Esophagus squamous epithelium (tissue), 5 donors: Measurements from ENCODE around the gene KCNG2. TPM values are rescaled to one million over a fixed set of nuclear protein-coding genes. Genes with fewer than 3 reads are reported as not detected.

ENCODE experiments used
- DNase-seq: peaks from one replicate; lab custom pipeline; 2025; lab: John Stamatoyannopoulos, UW
- H3K27ac ChIP-seq, 4 donors: fragments of 200-600 bp; sonication (generic); one replicate each; pipeline ENCODE4 v1.5.1; 2016 to 2019; ENCODE audit warnings: mild to moderate bottlenecking in 1 of 4
- H3K27me3 ChIP-seq, 4 donors: fragments of 200-600 bp; sonication (generic); 1 replicate in 3 of 4; 2 replicates in 1 of 4; pipeline versions ENCODE4 v1.5.1 to v1.6.0; 2017 to 2021; ENCODE audit warnings: antibody characterized with exemption in 1 of 4
- H3K36me3 ChIP-seq, 3 donors: fragments of 200-600 bp; sonication (generic); one replicate each; pipeline ENCODE4 v1.5.1; 2016 to 2019
- H3K4me1 ChIP-seq, 3 donors: fragments of 200-600 bp; sonication (generic); one replicate each; pipeline ENCODE4 v1.5.1; 2017 to 2019
- H3K4me3 ChIP-seq, 4 donors: fragments of 200-600 bp; sonication (generic); 1 replicate in 3 of 4; 2 replicates in 1 of 4; pipeline ENCODE4 v1.5.1; 2016 to 2019; ENCODE audit warnings: mild to moderate bottlenecking in 2 of 4, moderate library complexity in 1 of 4
- H3K9me3 ChIP-seq, 3 donors: fragments of 200-600 bp; sonication (generic); one replicate each; pipeline ENCODE4 v1.5.1; 2016 to 2019
- CTCF ChIP-seq, 6 experiments: fragments of 450-650 bp in 4 of 6; fragments of 200-600 bp in 2 of 6; sonication (generic) in 2 of 6; IDR thresholded peaks; one replicate each; pipeline ENCODE4 v1.5.1; 2016 to 2019; ENCODE audit warnings: antibody characterized with exemption in 6 of 6, mild to moderate bottlenecking in 4 of 6, moderate library complexity in 4 of 6
- POLR2A ChIP-seq, 4 donors: fragments of 450-650 bp; IDR thresholded peaks; one replicate each; pipeline ENCODE4 v1.6.1; 2017; ENCODE audit warnings: antibody characterized with exemption in 4 of 4, mild to moderate bottlenecking in 4 of 4, moderate library complexity in 3 of 4
- WGBS, 2 donors: methylation state at CpG; one replicate each; pipeline ENCODE4 v1.1.5; 2018; 5-methylcytosine and 5-hydroxymethylcytosine counted together
- intact Hi-C: fragments of 100-400 bp; cut with DNase I; formaldehyde crosslinking; loops from one replicate; pipeline ENCODE4 v1.15.0; 2022
- total RNA-seq, 4 donors: library from RNA; depleted of rRNA; stranded (reverse); fragments of >200 nt; gene quantifications; one replicate each; pipeline ENCODE4 v1.1.0, GENCODE V29; 2016
- donor health status: DM: yes; HTN: yes; CAD: no.

Gene KCNG2
- total RNA-seq, 4 donors from 2014 or later: 0.19 TPM; not detected in 3

DNA sequence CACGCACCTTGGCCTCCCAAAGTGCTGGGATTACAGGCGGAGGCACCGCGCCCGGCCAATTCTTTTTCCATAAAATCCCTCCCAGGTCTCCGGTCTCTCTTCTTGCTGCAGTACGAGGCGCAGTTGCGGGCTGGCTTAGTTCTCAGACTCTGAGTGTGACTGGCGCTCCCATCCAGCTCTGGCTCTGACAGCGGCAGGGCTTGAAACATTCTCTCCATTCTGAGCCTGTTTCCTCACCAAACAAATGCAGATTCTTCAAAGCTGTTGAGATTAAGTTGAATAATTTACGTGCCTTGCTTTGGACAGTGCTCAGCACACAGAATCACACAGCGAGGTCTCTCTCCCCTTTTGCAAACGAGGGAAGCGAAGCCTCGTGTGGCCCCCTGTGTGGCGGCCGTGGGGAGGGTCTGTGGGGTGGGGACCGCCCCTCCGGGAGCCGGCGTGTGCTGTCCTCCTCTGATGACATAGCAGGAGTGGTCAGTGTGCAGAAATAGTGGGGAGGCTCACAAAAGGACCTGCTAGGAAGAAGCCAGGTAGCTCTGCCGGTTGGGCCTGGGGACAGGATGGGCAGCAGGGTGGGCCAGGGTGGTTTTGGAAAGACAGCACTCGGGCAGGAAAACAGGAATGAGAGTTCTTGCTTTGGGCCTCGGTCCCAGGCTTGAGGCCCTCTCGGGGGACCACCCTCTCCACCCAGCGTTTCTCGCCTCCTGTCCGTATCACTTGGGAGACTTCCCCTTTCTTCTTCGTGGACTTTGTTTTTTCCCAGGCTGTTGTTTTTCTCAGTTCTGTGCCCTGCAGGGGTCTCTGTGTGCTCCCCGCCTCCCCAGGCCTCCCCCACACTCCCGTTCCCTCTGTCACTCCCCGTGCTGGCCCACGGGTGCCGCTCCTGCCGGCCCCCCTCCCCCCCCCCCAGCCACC, 75.0 kb downstream of the KCNG2 start:
- WGBS, 2 donors: 30 to 40% methylated on average over 19 to 23 of the region's 36 CpGs
- DNase-seq: no peak
- Histone ChIP-seq H3K4me3 (no peak overlapping the region), H3K36me3 (no peaks in the 10 kb centered on the region), H3K27me3 (peaks cover 0 to 67% (median 0%) of the 10 kb centered on the region in 4 donors), H3K9me3 (no peaks in the 10 kb centered on the region), H3K27ac (no peak overlapping the region), H3K4me1 (peaks cover 4 to 30% (median 4%) of the 10 kb centered on the region in 3 donors)
- TF ChIP-seq POLR2A (IDR thresholded peaks at IDR 0.05): no peak
- TF ChIP-seq CTCF (IDR thresholded peaks at IDR 0.05): no peak
- intact Hi-C loops: no loop called here

DNA sequence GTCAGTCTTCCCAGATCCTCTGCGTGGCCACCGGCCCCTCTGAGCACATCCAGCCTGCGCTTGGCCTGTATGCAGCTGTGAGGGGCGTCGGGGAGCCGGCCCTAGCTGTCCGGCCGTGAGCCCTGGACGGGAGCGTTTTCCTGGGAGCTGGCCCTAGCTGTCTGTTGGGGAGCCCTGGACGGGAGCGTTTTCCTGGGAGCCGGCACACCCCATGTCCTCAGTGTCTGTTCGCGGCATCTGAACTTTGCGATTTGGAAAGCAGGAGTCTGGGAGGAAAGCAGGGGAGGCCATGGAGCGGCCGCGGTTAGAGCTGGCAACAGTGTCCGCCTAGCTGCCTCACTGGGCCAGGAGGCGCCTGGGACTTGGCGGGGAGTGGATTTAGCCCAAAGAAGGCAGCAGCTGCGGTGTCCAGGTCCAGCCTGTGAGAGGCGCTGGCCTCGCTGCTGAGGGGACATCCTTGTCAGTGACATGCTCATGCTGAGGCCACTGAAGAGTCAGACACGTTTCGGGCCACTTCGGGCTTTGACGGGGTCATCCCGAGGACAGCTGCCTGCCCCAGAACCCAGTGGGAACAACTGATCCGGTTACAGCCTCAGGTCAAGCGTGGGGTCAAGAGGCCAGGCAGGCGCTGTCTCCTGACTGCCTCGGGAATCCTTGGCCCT, 75.8 kb downstream of the KCNG2 start:
- WGBS, 2 donors: 52 to 81% methylated on average over 9 to 18 of the region's 34 CpGs
- TF ChIP-seq POLR2A (IDR thresholded peaks at IDR 0.05): no peak
- TF ChIP-seq CTCF (IDR thresholded peaks at IDR 0.05): no peak
- Histone ChIP-seq H3K9me3 (no peaks in the 10 kb centered on the region), H3K27ac (no peak overlapping the region), H3K4me3 (no peak overlapping the region), H3K4me1 (peaks cover 4 to 30% (median 4%) of the 10 kb centered on the region in 3 donors), H3K36me3 (no peaks in the 10 kb centered on the region), H3K27me3 (peaks cover 0 to 73% (median 0%) of the 10 kb centered on the region in 4 donors)
- intact Hi-C loops: no loop called here
- no peak for DNase-seq

- Histone ChIP-seq H3K36me3 (no peaks in the 10 kb centered on the region), H3K27ac (no peak overlapping the region), H3K9me3 (no peaks in the 10 kb centered on the region), H3K4me1 (peaks cover 4 to 30% (median 4%) of the 10 kb centered on the region in 3 donors), H3K27me3 (peaks cover 0 to 80% (median 0%) of the 10 kb centered on the region in 4 donors), H3K4me3 (no peak overlapping the region)
- 89 to 91% methylated on average over 5 to 12 of the region's 24 CpGs for WGBS, 2 donors
- TF ChIP-seq CTCF (IDR thresholded peaks at IDR 0.05) (no peak), POLR2A (IDR thresholded peaks at IDR 0.05) (no peak)
- intact Hi-C loops: no loop called here
- no peak for DNase-seq
Measured at GRCh38 chr18:79874553-79875530, 77.1 kb downstream of the KCNG2 start.

DNA sequence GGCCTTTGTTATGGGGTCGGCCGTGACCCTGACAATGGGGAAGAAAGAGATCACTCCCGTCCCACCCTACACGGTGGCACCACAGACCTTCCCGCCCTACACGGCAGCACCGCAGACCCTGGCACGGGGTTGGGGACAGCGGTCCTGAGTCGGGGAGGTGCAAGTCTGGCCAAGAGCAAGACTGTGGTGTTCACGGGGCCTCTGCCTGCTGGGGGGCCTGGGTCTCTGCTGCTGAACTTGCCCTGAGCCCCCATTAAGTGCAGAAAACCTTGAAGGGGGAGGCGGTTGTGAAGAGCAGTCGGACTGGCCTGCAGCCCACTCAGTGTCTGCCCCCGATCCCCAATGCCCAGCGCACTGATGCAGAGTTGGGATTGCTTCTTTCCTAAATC, 77.8 kb downstream of the KCNG2 start:
- TF ChIP-seq POLR2A (IDR thresholded peaks at IDR 0.05): no peak
- no peak for TF ChIP-seq CTCF (IDR thresholded peaks at IDR 0.05)
- WGBS, 2 donors: 76 to 80% methylated on average over 4 to 7 of the region's 15 CpGs
- no peak for DNase-seq
- intact Hi-C loops: no loop called here
- Histone ChIP-seq H3K36me3 (no peaks in the 10 kb centered on the region), H3K27me3 (peaks cover 0 to 80% (median 0%) of the 10 kb centered on the region in 4 donors), H3K9me3 (no peaks in the 10 kb centered on the region), H3K4me3 (no peak overlapping the region), H3K27ac (no peak overlapping the region), H3K4me1 (peaks cover 4 to 30% (median 4%) of the 10 kb centered on the region in 3 donors)
